Measurements from ENCODE around the gene ELF1. TPM values are rescaled to one million over a fixed set of nuclear protein-coding genes. Genes with fewer than 3 reads are reported as not detected.

Gene ELF1
- total RNA-seq, 4 donors from 2014 or later, result 54.6 to 118 (median 98.6) TPM

DNA sequence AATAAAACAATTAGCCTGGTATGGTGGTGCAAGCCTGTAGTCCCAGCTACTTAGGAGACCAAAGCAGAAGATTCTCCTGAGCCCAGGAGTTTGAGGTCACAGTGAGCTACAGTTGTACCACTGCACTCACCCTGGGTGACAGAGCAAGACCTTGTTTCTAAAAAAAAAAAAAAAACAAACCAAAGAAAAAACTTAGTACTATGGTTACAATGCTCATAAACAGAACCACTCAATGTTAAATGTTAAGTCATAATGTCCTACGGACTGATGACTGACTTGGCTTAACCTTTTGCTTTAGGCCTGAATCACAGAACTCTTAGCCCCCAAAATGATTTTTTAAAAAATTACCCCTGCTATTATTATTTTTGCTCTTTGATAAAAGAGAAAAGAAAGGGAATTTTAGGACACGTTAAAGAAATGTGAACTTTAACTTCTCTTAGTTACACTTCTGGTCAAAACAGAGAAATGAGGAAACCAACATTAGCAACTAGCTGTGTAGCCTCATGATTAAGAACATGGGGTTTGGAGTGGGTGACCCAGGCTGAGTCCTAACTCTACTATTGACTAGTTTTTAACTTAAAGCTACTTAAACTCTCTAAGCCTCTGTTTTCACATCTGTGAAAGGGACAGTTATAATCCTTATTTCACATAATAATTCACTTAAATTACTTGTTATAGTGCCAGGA is 13.7 kb upstream of the ELF1 start:
- no peaks in the 10 kb centered on the region for H3K36me3 ChIP-seq
- no peak overlapping the region for H3K27ac ChIP-seq
- H3K4me1 ChIP-seq, result peaks cover 0 to 33% (median 1%) of the 10 kb centered on the region in 4 donors
- no peak for DNase-seq (ENCODE audit: low spot score in 2 of 2)
- 31 to 33% methylated on average over 2 of the region's 2 CpGs for WGBS, 2 donors
- TF ChIP-seq, protein P1, sequence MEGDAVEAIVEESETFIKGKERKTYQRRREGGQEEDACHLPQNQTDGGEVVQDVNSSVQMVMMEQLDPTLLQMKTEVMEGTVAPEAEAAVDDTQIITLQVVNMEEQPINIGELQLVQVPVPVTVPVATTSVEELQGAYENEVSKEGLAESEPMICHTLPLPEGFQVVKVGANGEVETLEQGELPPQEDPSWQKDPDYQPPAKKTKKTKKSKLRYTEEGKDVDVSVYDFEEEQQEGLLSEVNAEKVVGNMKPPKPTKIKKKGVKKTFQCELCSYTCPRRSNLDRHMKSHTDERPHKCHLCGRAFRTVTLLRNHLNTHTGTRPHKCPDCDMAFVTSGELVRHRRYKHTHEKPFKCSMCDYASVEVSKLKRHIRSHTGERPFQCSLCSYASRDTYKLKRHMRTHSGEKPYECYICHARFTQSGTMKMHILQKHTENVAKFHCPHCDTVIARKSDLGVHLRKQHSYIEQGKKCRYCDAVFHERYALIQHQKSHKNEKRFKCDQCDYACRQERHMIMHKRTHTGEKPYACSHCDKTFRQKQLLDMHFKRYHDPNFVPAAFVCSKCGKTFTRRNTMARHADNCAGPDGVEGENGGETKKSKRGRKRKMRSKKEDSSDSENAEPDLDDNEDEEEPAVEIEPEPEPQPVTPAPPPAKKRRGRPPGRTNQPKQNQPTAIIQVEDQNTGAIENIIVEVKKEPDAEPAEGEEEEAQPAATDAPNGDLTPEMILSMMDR (IDR thresholded peaks at IDR 0.05), result no peak
- TF ChIP-seq EP300 (IDR thresholded peaks at IDR 0.05), result no peak
- TF ChIP-seq POLR2A (IDR thresholded peaks at IDR 0.05), result no peak
- no peak overlapping the region for H3K4me3 ChIP-seq
- H3K9me3 ChIP-seq, result no peaks in the 10 kb centered on the region
- no peaks in the 10 kb centered on the region for H3K27me3 ChIP-seq

DNA sequence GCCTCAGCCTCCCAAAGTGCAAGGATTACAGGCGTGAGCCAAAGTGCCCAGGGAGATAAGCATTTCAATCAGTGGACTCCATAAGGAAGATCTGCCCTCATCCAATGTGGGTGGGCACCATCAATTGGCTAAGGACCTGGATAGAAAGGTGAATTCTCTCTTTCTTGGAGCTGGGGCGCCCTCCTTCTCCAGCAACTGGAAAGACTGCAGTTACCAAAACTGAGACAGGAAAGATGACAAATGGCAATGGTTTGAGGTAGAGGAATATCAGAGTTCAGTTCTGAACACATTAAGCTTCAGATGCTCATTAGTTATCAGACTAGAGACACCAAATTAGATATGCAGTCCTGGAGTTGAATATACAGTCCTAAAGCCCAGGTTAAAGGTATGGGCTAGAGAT is 10.5 kb upstream of the ELF1 start:
- 91 to 94% methylated on average over 2 of the region's 2 CpGs for WGBS, 2 donors
- Histone ChIP-seq H3K27ac (no peak overlapping the region), H3K4me3 (no peak overlapping the region), H3K4me1 (peaks cover 0 to 37% (median 1%) of the 10 kb centered on the region in 4 donors), H3K27me3 (no peaks in the 10 kb centered on the region), H3K9me3 (no peaks in the 10 kb centered on the region), H3K36me3 (peaks cover 0 to 6% (median 0%) of the 10 kb centered on the region in 3 donors)
- TF ChIP-seq POLR2A (IDR thresholded peaks at IDR 0.05), result no peak
- TF ChIP-seq, protein P1 (IDR thresholded peaks at IDR 0.05), result no peak
- TF ChIP-seq EP300 (IDR thresholded peaks at IDR 0.05), result no peak
- DNase-seq (ENCODE audit: low spot score in 2 of 2), result no peak

DNA sequence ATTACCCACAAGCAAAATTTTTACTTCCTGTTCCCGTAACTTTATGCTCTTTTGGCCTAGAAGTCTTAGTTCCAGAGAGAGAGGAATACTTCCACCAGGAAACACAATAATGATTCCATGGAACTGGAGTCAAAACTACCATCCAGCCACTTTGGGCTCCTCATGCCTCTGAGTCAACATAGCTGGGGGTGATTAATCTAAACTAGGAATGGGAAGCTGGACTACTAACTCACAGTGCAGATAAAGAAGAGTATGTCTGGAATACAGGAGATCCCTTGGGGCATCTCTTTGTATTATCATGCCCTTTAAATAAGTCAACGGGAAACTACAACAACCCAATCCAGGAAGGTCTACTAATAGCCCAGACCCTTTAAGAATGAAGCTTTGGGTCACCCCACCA is 8.9 kb upstream of the ELF1 start:
- no peak for DNase-seq (ENCODE audit: low spot score in 2 of 2)
- no peak for TF ChIP-seq EP300 (IDR thresholded peaks at IDR 0.05)
- TF ChIP-seq, protein P1 (IDR thresholded peaks at IDR 0.05), result no peak
- no peak for TF ChIP-seq POLR2A (IDR thresholded peaks at IDR 0.05)
- 80 to 92% methylated on average over 2 of the region's 2 CpGs for WGBS, 2 donors
- Histone ChIP-seq H3K9me3 (no peaks in the 10 kb centered on the region), H3K4me1 (peaks cover 0 to 25% (median under 1%) of the 10 kb centered on the region in 4 donors), H3K36me3 (peaks cover 0 to 6% (median 0%) of the 10 kb centered on the region in 3 donors), H3K27me3 (no peaks in the 10 kb centered on the region), H3K27ac (no peak overlapping the region), H3K4me3 (no peak overlapping the region)

DNA sequence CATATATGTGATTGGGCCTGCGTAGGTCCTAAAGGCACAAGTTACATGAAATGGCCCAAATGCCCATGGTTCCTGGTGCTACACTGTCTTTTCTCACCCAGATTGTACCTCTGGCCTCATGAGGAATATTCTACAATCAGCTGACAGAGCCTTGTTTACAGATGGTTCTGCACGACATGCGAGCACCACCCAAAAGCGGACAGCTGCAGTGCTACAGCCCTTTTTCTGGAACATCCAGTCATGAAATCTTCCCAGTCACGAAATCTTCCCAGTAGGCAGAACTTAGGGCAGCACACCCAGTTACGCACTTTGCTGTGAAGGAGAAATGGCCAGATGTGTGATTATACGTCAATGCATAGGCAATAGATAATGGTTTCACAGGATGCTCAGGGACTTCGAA is 7.7 kb upstream of the ELF1 start:
- TF ChIP-seq, protein P1 (IDR thresholded peaks at IDR 0.05), result no peak
- TF ChIP-seq POLR2A (IDR thresholded peaks at IDR 0.05), result no peak
- no peak for TF ChIP-seq EP300 (IDR thresholded peaks at IDR 0.05)
- Histone ChIP-seq H3K36me3 (peaks cover 0 to 6% (median 0%) of the 10 kb centered on the region in 3 donors), H3K4me3 (no peak overlapping the region), H3K9me3 (no peaks in the 10 kb centered on the region), H3K27me3 (no peaks in the 10 kb centered on the region), H3K4me1 (peaks cover 0 to 21% (median 0%) of the 10 kb centered on the region in 4 donors), H3K27ac (no peak overlapping the region)
- DNase-seq (ENCODE audit: low spot score in 2 of 2), result no peak
- WGBS, 2 donors, result 94 to 96% methylated on average over 8 of the region's 8 CpGs

DNA sequence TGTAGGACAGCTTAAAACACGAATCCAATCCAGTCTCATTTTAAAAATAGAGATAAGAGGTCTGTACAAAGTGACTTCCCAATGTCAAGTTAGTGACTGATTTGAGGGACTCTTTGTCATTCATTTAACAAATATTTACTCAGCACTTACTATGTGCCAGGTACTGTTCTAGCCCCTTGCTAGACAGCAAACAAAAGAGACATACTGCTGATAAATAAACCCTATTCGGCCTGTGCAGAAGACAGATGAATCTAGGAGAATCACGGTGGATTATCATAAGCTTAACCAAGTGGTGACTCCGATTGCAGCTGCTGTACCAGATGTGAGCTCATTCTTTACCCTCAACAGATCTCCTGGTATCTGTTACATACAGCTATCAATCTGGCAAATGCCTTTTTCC is 6.4 kb upstream of the ELF1 start:
- WGBS, 2 donors, result 79 to 83% methylated on average over 4 of the region's 4 CpGs
- H3K9me3 ChIP-seq, result no peaks in the 10 kb centered on the region
- H3K27me3 ChIP-seq, result no peaks in the 10 kb centered on the region
- no peak for DNase-seq (ENCODE audit: low spot score in 2 of 2)
- H3K36me3 ChIP-seq, result peaks cover 0 to 6% (median 0%) of the 10 kb centered on the region in 3 donors
- TF ChIP-seq EP300 (IDR thresholded peaks at IDR 0.05) (no peak), POLR2A (IDR thresholded peaks at IDR 0.05) (no peak)
- TF ChIP-seq, protein P1 (IDR thresholded peaks at IDR 0.05), result no peak
- peaks cover 0 to 32% (median 0%) of the 10 kb centered on the region in 4 donors for H3K4me1 ChIP-seq
- no peak overlapping the region for H3K27ac ChIP-seq
- no peak overlapping the region for H3K4me3 ChIP-seq

Measured in tibial nerve (tissue), 4 donors.